Ascending aorta (tissue), 2 donors: ENCODE results near the gene OGDH. TPM values are rescaled to one million over a fixed set of nuclear protein-coding genes. Genes with fewer than 3 reads are reported as not detected.
"Not testable (repeated sequence)": the region's sequence is repeated elsewhere in the genome, so short reads cannot be mapped to it uniquely, and the experiment has no call there.

Experiments
- DNase-seq, 2 donors: peaks; one replicate each; pipeline ENCODE4 v3.0.0-alpha.2; 2019; ENCODE audit warnings: low spot score in 2 of 2
- H3K27ac ChIP-seq, 2 donors: fragments of 200-600 bp; sonication (generic); one replicate each; pipeline ENCODE4 v1.5.1; 2016 to 2017; ENCODE audit warnings: mild to moderate bottlenecking in 1 of 2
- H3K27me3 ChIP-seq: fragments of 200-600 bp; sonication (generic); one replicate; pipeline ENCODE4 v1.5.1; 2017
- H3K36me3 ChIP-seq, 2 donors: fragments of 200-600 bp; sonication (generic); one replicate each; pipeline ENCODE4 v1.5.1; 2016
- H3K4me1 ChIP-seq, 2 donors: fragments of 200-600 bp; sonication (generic); one replicate each; pipeline ENCODE4 v1.5.1; 2016 to 2017; ENCODE audit warnings: mild to moderate bottlenecking in 1 of 2
- H3K4me3 ChIP-seq, 2 donors: fragments of 200-600 bp; sonication (generic); one replicate each; pipeline ENCODE4 v1.5.1; 2016 to 2017; ENCODE audit warnings: mild to moderate bottlenecking in 1 of 2
- H3K9me3 ChIP-seq, 2 donors: fragments of 200-600 bp; sonication (generic); one replicate each; pipeline ENCODE4 v1.5.1; 2016
- intact Hi-C: fragments of 100-400 bp; cut with DNase I; formaldehyde crosslinking; loops from one replicate; pipeline ENCODE4 v1.15.1; 2023
- total RNA-seq: library from RNA; depleted of rRNA; stranded (reverse); fragments of >200 nt; gene quantifications from one replicate; pipeline ENCODE4 v1.1.0, GENCODE V29; 2016
- TF ChIP-seq, protein P1 (sequence below), 3 experiments: fragments of 200-600 bp in 2 of 3; fragments of 450-650 bp in 1 of 3; sonication (generic) in 2 of 3; IDR thresholded peaks; one replicate each; pipeline ENCODE4 v1.5.1; 2016 to 2019; ENCODE audit warnings: antibody characterized with exemption in 3 of 3, mild to moderate bottlenecking in 1 of 3, moderate library complexity in 1 of 3

The OGDH gene
- total RNA-seq, 1 donor from 2014 or later: 117 TPM

- TF ChIP-seq, protein P1, sequence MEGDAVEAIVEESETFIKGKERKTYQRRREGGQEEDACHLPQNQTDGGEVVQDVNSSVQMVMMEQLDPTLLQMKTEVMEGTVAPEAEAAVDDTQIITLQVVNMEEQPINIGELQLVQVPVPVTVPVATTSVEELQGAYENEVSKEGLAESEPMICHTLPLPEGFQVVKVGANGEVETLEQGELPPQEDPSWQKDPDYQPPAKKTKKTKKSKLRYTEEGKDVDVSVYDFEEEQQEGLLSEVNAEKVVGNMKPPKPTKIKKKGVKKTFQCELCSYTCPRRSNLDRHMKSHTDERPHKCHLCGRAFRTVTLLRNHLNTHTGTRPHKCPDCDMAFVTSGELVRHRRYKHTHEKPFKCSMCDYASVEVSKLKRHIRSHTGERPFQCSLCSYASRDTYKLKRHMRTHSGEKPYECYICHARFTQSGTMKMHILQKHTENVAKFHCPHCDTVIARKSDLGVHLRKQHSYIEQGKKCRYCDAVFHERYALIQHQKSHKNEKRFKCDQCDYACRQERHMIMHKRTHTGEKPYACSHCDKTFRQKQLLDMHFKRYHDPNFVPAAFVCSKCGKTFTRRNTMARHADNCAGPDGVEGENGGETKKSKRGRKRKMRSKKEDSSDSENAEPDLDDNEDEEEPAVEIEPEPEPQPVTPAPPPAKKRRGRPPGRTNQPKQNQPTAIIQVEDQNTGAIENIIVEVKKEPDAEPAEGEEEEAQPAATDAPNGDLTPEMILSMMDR (IDR thresholded peaks at IDR 0.05): no peak
- Histone ChIP-seq H3K27me3 (no peaks in the 10 kb centered on the region), H3K27ac (no peak overlapping the region), H3K4me3 (no peak overlapping the region), H3K36me3 (no peaks in the 10 kb centered on the region), H3K9me3 (no peaks in the 10 kb centered on the region), H3K4me1 (no peaks in the 10 kb centered on the region)
- no peak for DNase-seq
- intact Hi-C loops: no loop called here
Observed at GRCh38 chr7:44727158-44727936, 120.9 kb downstream of the OGDH start.

GRCh38 chr7:44727937-44728262, 121.5 kb downstream of the OGDH start:
- intact Hi-C loops: no loop called here
- DNase-seq: no peak

DNA sequence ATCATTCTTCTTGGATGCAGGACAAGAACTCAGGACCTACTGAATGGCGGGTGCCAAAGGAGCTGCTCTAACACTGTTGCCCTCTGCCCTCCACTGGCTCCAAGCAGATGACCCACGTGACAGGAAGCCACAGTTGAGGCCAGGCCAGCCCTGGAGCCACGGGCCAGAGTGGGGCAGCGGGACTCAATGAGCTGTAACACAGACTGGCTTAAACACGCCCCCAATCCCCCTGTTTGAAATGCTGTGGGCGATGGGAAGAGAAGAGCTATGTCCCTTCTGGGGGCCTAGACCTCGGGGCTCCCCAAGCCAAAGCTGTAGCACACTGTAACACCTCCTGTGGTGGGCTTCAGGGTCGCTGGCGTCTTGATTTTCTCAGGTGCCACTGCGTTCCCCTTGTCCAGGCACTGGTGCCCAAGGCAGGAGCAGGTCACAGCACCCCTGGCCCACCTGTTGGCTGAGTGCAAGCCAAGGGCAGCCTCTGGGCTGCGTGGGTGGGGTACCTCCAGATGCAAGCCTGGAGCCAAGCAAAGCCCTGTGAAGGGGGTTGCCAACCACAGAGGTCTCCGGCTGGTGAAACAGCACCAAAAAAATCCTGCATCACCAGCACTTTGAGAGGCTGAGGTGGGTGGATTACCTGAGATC, 123.6 kb downstream of the OGDH start:
- TF ChIP-seq, protein P1 (IDR thresholded peaks at IDR 0.05): no peak
- Histone ChIP-seq H3K36me3 (no peaks in the 10 kb centered on the region), H3K27me3 (no peaks in the 10 kb centered on the region), H3K4me1 (no peaks in the 10 kb centered on the region), H3K4me3 (no peak overlapping the region), H3K27ac (no peak overlapping the region), H3K9me3 (no peaks in the 10 kb centered on the region)
- intact Hi-C loops: no loop called here
- no peak for DNase-seq

More at GRCh38 chr7:44727937-44728262, 121.5 kb downstream of the OGDH start:
- H3K9me3 ChIP-seq: no peaks in the 10 kb centered on the region
- H3K27me3 ChIP-seq: no peaks in the 10 kb centered on the region
- no peaks in the 10 kb centered on the region for H3K4me1 ChIP-seq
- H3K4me3 ChIP-seq: no peak overlapping the region
- H3K36me3 ChIP-seq: no peaks in the 10 kb centered on the region
- no peak overlapping the region for H3K27ac ChIP-seq
- TF ChIP-seq, protein P1 (IDR thresholded peaks at IDR 0.05): no peak

DNA sequence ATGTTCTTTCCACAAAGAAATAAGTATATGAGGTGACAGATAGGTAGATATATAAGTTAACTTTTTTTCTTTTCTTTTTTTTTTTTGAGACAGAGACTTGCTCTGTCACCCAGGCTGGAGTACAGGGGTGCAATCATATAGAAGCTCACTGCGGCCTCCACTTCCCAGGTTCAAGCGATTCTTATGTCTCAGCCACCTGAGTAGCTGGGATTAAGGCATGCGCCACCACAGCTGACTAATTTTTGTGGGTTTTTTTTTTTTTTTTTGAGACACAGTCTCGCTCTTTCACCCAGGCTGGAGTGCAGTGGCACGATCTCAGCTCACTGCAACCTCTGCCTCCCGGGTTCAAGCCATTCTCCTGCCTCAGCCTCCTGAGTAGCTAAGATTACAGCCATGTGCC, 126.5 kb downstream of the OGDH start:
- H3K27ac ChIP-seq, H3K4me3 ChIP-seq, intact Hi-C loops, H3K9me3 ChIP-seq, H3K4me1 ChIP-seq, H3K27me3 ChIP-seq, H3K36me3 ChIP-seq, DNase-seq: not testable (repeated sequence)

- Histone ChIP-seq H3K4me3 (no peak overlapping the region), H3K9me3 (no peaks in the 10 kb centered on the region), H3K27ac (no peak overlapping the region), H3K36me3 (no peaks in the 10 kb centered on the region), H3K4me1 (no peaks in the 10 kb centered on the region), H3K27me3 (no peaks in the 10 kb centered on the region)
- TF ChIP-seq, protein P1 (IDR thresholded peaks at IDR 0.05): no peak
- no peak for DNase-seq
- intact Hi-C loops: no loop called here
Observed at GRCh38 chr7:44733708-44734481, 127.5 kb downstream of the OGDH start.
